Dermis blood vessel endothelial cell (primary cell): ENCODE measurements around the gene ALDOC. TPM values are rescaled to one million over a fixed set of nuclear protein-coding genes. Genes with fewer than 3 reads are reported as not detected.
"Not testable (repeated sequence)": the region's sequence is repeated elsewhere in the genome, so short reads cannot be mapped to it uniquely, and the experiment has no call there.

Experiments used
- DNase-seq: peaks from one replicate; pipeline ENCODE4 v3.0.0; 2010
- total RNA-seq: library from RNA; depleted of rRNA; stranded (reverse); fragments of >200 nt; gene quantifications from 2 replicates; pipeline ENCODE4 v1.2.3, GENCODE V29; 2014

ALDOC gene
- total RNA-seq, 1 donor from 2014 or later = 23.5 TPM

- no peak for DNase-seq
Observed at GRCh38 chr17:28580959-28581358, 4.3 kb upstream of the ALDOC start.

DNA sequence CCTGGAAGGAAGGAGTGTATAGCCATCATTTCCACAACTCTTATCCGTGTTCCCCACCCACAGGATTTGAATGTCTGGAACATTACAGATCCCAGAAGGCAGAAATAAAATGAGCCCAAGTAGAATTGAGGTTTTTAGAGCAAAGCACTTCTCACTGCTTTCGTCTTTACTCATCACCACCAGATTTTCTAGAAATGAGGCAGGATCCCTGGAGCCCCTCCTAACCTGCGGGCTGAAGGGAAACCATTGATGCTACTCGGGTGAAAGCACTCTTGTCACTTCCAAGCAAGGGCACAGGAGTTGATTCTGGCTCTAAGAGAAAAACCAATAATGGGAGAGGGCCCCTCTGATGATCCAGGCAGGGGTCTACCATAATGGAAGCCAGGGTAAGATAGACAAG lies 2.8 kb upstream of the ALDOC start:
- DNase-seq = no peak

GRCh38 chr17:28578246-28579195 lies 1.8 kb upstream of the ALDOC start:
- no peak for DNase-seq

- DNase-seq = no peak
Observed at GRCh38 chr17:28577466-28577824, 750 bp upstream of the ALDOC start.

DNA sequence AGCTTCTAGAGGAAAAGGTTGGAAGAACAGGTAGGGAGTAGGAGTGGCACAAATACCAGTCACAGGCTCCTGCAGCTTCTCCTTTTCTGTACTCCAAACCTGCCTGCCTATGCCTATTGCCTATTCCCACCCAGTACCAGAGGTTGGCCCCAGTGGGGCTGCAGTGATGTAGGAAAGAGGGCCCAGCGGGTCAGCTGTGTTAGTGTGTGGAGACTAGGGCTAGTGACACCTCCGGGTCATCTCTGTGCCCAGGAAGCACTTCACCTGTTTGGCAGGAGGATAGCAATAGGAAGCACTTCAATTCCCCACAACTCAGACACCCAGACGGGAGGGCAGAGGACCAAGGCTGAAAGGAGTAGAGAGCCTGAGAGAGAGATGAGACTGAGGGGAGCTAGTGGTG lies 679 bp downstream of the ALDOC start:
- DNase-seq = not testable (repeated sequence)

DNA sequence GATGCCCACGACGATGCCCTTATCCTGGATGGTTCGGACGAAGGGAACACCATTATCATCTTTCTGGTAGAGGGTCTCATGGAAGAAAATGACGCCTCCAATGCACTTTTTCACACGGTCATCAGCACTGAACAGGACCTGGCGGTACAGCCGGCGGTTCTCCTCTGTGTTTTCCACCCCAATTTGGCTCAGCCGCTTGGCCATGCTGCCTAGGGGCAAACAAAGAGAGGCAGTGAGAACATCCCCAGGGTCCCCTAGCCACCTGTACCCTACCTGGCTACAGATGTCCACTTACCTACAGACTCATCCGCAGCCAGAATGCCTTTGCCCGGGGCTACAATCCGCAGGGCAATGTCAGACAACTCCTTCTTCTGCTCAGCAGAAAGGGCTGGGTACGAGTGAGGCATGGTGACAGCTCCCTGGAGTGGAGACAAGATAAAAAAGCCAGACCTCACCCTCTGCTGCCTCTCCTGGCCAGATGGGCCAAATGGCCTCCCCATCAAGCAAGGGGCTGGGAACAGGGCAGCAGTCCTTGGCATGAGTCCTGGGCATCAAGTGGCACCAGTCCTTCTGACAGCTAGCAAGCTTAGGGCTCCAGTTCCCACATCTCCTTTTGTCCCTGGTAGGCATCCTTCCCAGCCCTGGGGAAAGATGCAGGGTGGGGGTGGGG lies 1.4 kb downstream of the ALDOC start:
- DNase-seq = no peak

DNA sequence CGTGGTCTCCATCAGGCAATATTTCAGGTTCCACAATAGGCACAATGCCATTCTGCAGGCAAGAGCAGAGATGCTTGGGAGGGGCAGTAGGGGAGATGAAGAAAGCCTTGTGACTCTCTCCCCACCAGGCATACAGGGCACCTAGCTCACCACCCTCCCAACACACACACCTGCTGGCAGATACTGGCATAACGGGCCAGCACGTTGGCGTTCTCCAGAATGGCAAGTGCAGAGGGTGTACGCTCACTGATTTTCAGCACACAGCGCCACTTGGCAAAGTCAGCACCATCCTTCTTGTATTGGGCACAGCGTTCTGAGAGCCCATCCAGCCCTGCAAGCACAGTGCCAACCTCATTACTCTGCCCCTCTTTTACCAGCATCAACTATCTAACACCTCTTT lies 2.2 kb downstream of the ALDOC start:
- no peak for DNase-seq

DNA sequence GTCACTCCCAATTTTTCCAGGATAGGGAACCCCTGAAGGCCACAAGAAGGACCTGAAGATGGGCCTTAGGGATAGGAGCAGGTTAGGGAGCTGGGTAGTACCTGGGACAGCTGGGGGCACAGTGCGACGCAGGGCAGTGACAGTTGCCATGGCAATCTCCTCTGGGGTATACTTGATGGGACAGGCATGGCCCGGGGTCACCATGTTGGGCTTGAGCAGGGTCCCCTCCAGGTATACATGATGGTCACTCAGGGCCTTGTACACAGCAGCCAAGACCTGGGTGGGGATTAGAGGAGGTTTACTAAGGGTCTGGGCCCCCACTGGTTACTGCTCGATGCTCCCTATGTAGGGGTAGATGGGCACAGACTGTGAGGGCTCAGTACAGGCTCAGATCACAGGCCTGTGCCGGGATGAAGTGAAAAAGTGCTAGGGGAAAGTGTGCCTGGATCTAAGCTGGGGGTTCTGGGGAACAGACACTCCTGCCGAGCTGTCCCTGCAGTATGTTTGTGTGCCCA lies 2.7 kb downstream of the ALDOC start:
- DNase-seq = no peak

GRCh38 chr17:28573521-28573920 lies 3.2 kb downstream of the ALDOC start:
- DNase-seq = no peak

- no peak for DNase-seq
Observed at GRCh38 chr17:28573040-28573380, 3.7 kb downstream of the ALDOC start.

DNA sequence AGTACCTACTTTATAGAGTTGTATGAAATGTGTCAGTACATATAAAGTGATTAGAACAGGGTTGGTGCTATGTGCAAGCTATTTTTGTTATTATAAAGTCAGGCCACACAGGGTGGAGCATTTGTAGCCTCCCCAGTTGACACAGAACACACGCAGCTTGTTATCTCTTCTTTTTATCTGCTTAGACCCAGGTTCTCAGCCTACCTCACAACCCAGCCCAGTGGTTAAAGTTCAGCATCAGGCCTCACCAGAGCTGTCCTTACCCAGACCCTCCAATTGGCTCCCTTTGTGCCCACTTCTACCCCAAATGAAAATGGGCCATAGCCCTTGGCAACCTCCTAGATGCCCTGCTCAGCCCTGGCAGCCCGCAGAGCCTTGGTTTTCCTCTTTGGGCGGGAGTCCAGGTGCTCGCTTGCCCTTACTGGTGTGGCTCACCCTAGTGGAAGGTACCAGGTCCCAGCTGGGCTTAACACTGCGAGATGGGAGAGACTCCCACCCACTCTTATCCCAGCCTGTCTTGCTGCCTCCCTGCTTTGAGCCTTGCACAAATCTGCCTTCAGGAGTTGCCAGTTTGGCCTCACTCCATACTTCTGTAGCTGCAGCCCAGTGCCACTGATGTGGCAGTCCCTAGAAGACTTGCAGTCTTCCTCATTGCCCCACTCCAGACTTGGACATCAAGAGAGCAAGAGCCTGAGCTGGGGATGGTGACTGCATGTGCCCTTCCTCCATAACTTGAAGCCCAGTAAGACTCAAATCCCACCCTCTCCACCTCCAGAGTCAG lies 4.2 kb downstream of the ALDOC start:
- DNase-seq = no peak

DNA sequence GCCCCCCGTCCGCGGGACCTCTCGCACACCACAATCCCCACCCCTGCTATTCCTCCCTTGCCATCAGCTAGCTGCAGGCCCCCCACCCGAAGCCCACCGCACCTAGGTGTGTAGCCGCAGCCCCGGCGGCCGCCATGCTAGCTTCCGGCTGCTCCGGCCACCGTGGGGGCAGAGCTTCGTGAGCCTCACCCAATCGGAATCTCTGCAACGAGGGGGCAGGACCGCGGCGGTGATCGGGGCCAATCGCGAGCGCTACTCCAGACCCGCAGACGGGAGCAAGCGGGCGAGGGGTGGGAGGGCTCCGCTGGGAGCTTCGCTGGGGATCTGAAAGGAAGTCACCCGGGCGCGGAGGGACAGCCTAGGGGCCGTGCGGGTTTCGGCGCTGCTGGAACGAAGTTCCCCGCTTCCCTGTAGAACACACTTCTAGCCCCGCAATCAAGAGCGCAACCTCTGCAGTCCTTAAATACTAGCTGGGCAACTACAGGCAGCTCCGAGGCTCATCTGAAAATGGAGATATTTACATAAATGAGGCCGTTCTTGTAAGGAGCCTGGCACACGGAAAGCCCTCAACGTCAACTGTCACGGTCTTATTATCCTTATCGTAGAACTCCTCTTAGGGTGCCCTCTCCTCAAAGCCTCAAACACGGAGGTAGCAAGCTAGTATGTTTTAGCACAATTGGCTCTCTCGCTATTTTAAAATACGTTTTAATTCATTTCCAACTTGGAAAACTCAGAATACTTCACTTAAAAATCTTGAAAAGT lies 5.2 kb downstream of the ALDOC start, which contains the start of gene PIGS:
PIGS (minus strand) TSS at position 164 of the 762 bp plus-strand sequence; CDS start at position 136, 28 bp downstream.
- peak; percentile 94 for DNase-seq

DNA sequence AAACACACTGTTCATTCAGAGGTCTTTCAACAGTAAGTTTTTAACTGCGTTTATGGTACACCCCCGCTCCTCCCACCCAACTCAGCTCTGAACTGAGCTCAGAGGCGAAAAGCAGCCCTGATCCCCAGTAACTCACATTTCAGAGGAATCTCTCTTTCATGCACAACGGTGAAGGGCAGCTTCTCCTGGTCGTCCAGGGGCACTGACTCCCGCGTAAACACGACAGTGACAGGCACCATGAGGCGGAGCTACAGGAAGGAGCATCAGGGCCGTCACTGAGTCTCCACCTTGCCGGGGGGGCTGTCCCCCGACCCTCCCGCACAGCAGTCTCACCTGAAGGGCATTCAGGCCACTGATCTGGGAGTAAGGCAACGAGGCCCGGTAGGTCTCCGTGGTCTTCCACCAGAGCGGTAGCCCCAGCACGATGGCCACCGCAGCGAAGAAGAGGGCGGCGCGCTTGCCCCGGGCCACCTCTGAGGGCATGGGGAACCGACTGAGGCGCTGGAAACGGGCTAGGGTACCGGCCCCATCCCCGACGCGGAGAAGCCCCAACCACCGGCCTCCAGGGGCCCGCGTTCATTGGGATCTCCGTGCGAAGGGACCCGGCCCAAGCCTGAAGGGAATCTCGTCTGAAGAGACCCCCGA lies 5.9 kb downstream of the ALDOC start:
- DNase-seq = peak; percentile 40

DNA sequence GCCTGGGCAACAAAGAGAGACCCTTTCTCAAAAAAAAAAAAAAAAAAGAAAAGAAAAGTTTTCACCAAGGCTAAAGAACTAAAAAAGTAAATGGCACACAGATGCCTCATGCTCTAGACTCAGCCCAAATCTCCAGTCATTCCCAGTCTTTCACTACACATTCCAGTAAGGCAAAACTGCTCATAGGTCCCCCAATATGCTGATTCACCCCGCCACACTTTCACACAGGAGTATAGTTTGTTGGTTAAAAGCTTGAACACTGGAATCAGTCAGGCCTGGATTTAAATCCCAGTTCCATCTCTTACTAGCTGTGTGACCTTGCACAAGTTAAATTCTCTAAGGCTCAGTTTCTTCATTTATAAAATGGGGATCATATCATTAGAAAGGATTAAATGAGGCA lies 7.2 kb downstream of the ALDOC start:
- no peak for DNase-seq

DNA sequence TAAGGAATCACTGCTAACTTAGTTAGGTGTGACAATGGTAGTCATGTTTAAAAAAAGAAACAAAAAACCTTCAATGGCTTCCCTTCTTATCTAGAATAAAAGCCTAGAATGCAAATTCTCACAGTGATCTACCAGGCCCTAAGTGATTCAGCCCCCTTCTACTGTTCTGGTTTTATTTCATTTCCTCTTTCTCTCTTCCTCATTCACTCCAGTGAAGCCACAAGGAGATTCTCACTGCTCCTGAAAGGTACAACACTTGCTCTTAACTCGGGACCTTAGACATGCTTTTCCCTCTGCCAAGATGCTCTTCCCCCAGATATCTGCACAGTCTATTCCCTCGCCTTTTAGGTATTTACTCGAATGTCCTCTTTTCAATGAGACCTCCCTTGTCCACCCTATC lies 9.1 kb downstream of the ALDOC start:
- no peak for DNase-seq

- peak; percentile 48 for DNase-seq
Observed at GRCh38 chr17:28563475-28563874, 13.2 kb downstream of the ALDOC start.

DNA sequence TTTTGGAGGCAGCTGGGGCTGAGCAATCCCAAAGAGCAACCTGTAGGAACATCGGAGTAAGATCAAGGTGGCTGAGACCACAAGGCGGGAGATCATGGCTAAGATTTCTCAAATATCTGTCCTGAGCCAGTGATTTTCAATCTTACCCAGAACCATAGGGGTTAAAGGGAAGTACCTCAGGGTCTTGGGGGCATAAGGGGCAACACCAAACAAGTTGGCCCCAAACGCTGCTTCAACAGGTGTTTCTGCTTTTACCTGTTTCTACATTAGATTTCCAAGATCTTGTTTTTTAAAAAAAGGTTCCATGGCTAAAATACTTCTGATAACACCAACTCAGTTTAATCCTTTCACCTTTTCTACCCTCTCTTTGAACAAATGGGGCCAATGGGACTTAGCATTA lies 21.7 kb downstream of the ALDOC start:
- DNase-seq = no peak

DNA sequence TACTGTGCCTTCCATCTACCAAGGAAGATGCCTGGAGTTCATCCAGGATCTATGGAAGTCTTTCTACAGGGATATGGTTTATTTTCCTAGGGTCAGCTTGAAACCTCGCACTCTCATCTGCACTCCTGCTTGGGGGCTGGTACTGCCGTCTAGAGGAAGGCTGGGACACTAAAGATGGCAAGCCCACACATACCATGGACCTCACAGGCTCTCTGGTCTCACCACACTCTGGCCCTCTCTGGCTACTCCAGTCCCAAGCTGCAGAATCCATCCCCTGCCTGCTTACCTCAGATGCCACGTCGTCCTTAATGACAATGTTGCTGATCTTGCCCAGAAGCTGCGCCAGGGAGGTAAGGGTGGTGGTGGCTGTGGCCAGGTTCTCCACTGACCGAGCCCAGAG lies 22.1 kb downstream of the ALDOC start:
- no peak for DNase-seq

DNA sequence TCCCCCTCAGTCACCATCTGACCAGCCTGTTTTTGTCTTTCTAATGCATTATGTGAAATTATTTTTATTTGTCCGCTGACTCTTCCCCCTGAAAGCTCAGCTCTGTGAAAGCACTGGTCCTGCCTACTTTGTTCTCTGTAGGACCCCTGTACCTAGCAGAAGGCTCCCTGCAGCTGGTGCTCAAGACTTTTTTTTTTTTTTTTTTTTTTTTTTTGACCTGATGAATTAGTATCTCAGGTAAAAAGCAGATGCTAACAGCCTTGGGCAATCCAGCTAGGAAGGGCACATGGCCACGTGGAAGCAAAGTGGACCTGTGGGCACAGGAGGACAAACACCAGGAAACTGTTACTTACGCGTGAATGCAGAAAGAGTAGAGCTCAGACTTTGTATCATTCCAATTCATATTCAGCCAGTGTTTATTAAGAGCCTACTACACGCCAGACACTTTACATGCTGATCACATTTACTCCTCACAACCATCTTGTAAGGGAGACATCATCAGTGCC lies 23.6 kb downstream of the ALDOC start:
- DNase-seq = no peak

DNA sequence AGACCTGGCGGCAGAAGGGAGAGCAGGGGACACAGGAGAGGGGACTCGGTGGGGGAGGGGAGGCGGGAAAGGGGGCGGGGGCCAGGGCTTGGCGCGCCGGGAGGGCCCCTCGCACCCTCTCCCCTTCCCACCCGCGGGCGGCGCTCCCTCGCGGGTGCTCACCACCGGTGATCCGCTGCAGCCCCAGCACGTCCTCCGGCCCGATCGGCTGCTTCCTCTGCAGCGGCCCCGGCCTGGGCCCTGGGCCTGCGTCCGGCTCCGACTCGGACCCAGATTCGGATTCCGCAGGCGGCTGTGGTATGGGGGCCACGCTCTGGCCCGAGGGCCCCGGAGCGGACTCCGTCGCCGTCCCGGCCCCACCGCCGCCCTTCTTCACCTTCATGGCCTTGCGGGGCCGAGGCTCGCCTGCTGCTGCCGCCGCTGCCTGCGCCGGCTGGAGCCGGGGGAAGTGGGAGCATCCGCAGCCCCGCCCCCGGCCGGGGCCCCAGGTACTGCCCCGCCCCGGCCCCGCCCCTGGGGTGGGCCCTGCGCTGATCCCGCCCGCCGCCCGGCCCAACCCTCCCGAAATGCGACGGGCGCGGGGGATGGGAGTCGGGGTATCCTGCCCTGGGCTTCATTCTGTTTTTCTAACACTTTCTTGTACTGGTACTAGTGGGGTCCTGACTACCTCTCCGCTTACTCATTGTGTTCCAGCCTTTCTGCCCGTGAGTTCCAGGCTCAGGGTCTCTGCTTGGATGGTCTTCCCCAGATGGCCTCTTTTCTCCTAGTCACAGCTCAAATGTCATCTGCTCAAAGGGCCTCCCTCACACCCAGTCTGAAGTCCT lies 24.3 kb downstream of the ALDOC start, which contains the start of gene UNC119:
UNC119 (minus strand) TSS at position 449 of the 824 bp plus-strand sequence; CDS start at position 382, 67 bp downstream.
- DNase-seq = peak; percentile 69
